Neural progenitor cell (in vitro differentiated cells): Measurements from ENCODE around the gene SEPTIN8.
A peak's percentile ranks its signal among the peaks of the same experiment; 100 is the strongest.

Experiments used
- EZH2 ChIP-seq: fragments of 200-600 bp; sonication (generic); IDR thresholded peaks from 2 replicates; pipeline ENCODE4 v1.6.1; 2017; ENCODE audit warnings: antibody characterized with exemption, mild to moderate bottlenecking, moderate library complexity
- TF ChIP-seq, protein P1 (sequence below): fragments of 200-600 bp; sonication (generic); IDR thresholded peaks from 2 replicates; pipeline ENCODE4 v1.5.1; 2017; ENCODE audit warnings: antibody characterized with exemption, mild to moderate bottlenecking

DNA sequence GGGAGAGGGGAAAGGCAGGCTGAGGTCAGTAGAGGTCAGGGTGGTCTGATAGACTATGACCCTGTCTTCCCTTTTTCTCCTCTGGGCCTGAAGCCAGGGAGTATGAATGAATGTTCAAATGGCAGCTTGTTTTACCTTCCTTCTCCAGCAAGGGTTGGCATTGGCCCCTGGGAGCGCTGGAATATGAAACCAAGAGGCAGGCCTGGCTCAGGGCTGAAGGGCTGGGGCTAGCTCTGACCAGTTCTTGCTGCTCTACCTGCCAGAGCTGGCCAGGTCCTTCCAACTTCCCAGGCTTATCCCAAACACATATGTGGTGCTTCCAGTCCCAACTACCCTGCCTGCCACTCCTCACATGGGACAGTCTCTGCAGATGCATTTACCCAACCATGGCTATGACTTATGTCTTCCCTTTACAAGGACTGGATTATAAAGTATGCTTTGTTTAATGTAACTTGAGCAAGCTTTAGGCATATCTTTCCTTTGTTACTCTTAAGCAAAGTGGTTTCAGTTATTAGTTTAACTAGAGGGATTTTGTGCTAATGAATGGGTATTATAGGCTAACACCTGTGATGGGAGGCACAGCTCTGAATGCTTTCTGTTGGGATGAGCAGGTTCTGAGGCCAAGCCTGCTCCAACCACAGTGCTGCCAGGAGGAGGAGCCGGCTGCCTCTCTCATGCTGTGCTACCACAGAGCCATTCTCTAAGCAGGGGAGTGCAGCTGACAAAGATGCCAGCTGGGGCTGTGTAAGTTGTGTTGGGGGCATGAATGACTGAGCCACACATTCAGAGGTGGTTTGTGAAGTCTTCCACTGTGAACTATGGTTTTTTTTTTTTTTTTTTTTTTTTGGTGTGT is 23.7 kb downstream of the SEPTIN8 start:
- no peak for TF ChIP-seq EZH2
- TF ChIP-seq, protein P1, sequence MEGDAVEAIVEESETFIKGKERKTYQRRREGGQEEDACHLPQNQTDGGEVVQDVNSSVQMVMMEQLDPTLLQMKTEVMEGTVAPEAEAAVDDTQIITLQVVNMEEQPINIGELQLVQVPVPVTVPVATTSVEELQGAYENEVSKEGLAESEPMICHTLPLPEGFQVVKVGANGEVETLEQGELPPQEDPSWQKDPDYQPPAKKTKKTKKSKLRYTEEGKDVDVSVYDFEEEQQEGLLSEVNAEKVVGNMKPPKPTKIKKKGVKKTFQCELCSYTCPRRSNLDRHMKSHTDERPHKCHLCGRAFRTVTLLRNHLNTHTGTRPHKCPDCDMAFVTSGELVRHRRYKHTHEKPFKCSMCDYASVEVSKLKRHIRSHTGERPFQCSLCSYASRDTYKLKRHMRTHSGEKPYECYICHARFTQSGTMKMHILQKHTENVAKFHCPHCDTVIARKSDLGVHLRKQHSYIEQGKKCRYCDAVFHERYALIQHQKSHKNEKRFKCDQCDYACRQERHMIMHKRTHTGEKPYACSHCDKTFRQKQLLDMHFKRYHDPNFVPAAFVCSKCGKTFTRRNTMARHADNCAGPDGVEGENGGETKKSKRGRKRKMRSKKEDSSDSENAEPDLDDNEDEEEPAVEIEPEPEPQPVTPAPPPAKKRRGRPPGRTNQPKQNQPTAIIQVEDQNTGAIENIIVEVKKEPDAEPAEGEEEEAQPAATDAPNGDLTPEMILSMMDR, result peak; percentile 21
